Right cardiac atrium (tissue), 5 donors: ENCODE measurements around the gene NUDT3. TPM values are rescaled to one million over a fixed set of nuclear protein-coding genes. Genes with fewer than 3 reads are reported as not detected.
A peak's percentile ranks its signal among the peaks of the same experiment; 100 is the strongest.

Source experiments
- ATAC-seq, 2 donors: fragments of 200-7000 bp; cut with Tn5 transposase; one replicate each; pipeline versions ENCODE4 v1.8.0 to v1.9.1; 2020; ENCODE audit warnings: moderate library complexity in 2 of 2, mild to moderate bottlenecking in 1 of 2
- DNase-seq, 3 donors: peaks; one replicate each; pipeline ENCODE4 v3.0.0-alpha.2; 2020
- H3K27ac ChIP-seq: one replicate; pipeline ENCODE4 v1.5.1; 2013; ENCODE audit warnings: mild to moderate bottlenecking, low read length, control low read depth, moderate library complexity
- H3K27me3 ChIP-seq: one replicate; pipeline ENCODE4 v1.6.1; 2013; ENCODE audit not compliant: control insufficient read depth, insufficient read depth
- H3K4me1 ChIP-seq: one replicate; pipeline ENCODE4 v1.6.1; 2013; ENCODE audit warnings: low read length; ENCODE audit not compliant: control insufficient read depth, insufficient read depth
- H3K4me3 ChIP-seq: one replicate; pipeline ENCODE4 v1.5.1; 2013; ENCODE audit warnings: low read length, control low read depth
- H3K9me3 ChIP-seq: one replicate; pipeline ENCODE4 v1.6.1; 2013; ENCODE audit warnings: low read length; ENCODE audit not compliant: control insufficient read depth
- WGBS: extraction: QIAGEN DNeasy Blood & Tissue Kit; methylation state at CpG from one replicate; pipeline ENCODE4 v1.1.7; 2013; 5-methylcytosine and 5-hydroxymethylcytosine counted together
- intact Hi-C, 4 donors: fragments of 100-400 bp; cut with DNase I; formaldehyde crosslinking; loops; one replicate each; pipeline versions ENCODE4 v1.11.0 to v1.14.0; 2022 to 2023
- polyA plus RNA-seq: library from polyadenylated mRNA; stranded (reverse); fragments of 200-250 nt; gene quantifications from one replicate; pipeline ENCODE4 v1.2.3, GENCODE V29; 2013
- total RNA-seq, 4 donors: library from RNA; stranded (reverse); fragmentation: NEBNext Ultra II Directional; extraction: Animal tissue kit (Norgen Biotek cat#: 25700); gene quantifications; one replicate each; pipeline ENCODE4 v1.2.1, GENCODE V29; 2021
- donor health status: healthy with polysubstance abuse.
- donor health status: DM: no; HTN: yes; CAD: no.
- donor health status: DM: no; HTN: no; CAD: no.
- donor health status: DM: no; HTN: yes; CAD: no; lungs with severe emphysema.
- donor health status: DM: yes; HTN: yes; CAD: no.

The NUDT3 gene
- total and polyA plus RNA-seq, 5 donors = 22.0 to 67.1 (median 51.5) TPM

DNA sequence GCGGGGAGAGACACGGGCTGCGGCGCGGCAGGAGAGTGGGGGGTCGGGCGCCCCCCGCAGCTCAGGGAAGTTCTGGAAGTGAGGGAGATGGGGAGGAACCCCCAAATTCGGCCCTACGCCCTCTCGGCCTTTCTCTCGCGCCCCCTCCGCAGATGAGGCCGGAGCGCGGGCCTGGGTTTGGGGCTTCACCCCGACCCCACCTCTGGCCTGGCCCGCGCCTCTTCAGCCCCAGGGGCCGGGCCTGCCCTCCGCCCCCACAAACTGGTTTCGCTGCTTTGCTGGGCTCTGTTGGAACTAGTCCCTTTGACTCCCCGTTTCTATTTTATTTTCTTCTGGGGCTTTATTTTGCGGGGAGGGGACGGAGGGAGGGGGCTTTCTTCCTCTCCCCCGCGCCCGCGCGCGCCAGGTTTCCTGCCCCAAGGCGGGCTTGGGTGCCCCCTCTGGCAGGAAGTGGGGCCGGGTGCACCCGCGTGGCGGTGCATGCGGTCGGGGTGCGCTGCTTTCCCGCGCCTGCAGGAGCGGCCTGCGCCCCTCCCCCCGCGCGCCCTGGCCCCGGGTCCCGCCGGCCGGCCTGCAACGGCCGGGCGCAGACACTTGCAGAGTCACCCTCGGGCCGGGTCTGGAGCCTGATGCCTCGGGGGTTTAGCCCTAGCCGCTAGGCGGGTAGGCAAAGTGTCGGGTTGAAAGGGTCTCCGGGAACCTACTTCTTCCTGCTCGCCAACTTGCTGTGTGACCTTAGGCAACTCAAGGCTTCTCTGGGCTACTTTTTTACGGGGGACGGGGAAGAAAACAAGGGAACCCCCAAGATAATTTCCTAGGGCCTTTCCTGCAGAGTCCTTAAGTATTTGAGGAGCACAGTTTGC lies 154.5 kb downstream of the NUDT3 start:
- H3K27ac ChIP-seq = no peak overlapping the region
- peak; percentile 45 to 79 (median 75) for DNase-seq
- H3K4me3 ChIP-seq = peak overlapping the region; percentile 94
- no peaks in the 10 kb centered on the region for H3K9me3 ChIP-seq
- WGBS = 10% methylated on average over 64 of the region's 64 CpGs
- no peaks in the 10 kb centered on the region for H3K27me3 ChIP-seq
- ATAC-seq = no peak
- intact Hi-C loops = loop anchor here in 1 of 4 donors (5.0 kb wide), 1 partner anchor 41 kb away; no protein-coding TSS in a partner anchor
- peaks cover 2% of the 10 kb centered on the region for H3K4me1 ChIP-seq

GRCh38 chr6:34237316-34237721 lies 155.2 kb downstream of the NUDT3 start:
- 1% methylated on average over 78 of the region's 78 CpGs for WGBS
- H3K4me3 ChIP-seq = peak overlapping the region; percentile 94
- intact Hi-C loops = loop anchor here in 1 of 4 donors (5.0 kb wide), 1 partner anchor 40 kb away; no protein-coding TSS in a partner anchor
- H3K27me3 ChIP-seq = no peaks in the 10 kb centered on the region
- no peaks in the 10 kb centered on the region for H3K9me3 ChIP-seq
- ATAC-seq (no peak), DNase-seq (no peak)
- H3K4me1 ChIP-seq = peaks cover 2% of the 10 kb centered on the region
- peak overlapping the region; percentile 69 for H3K27ac ChIP-seq

DNA sequence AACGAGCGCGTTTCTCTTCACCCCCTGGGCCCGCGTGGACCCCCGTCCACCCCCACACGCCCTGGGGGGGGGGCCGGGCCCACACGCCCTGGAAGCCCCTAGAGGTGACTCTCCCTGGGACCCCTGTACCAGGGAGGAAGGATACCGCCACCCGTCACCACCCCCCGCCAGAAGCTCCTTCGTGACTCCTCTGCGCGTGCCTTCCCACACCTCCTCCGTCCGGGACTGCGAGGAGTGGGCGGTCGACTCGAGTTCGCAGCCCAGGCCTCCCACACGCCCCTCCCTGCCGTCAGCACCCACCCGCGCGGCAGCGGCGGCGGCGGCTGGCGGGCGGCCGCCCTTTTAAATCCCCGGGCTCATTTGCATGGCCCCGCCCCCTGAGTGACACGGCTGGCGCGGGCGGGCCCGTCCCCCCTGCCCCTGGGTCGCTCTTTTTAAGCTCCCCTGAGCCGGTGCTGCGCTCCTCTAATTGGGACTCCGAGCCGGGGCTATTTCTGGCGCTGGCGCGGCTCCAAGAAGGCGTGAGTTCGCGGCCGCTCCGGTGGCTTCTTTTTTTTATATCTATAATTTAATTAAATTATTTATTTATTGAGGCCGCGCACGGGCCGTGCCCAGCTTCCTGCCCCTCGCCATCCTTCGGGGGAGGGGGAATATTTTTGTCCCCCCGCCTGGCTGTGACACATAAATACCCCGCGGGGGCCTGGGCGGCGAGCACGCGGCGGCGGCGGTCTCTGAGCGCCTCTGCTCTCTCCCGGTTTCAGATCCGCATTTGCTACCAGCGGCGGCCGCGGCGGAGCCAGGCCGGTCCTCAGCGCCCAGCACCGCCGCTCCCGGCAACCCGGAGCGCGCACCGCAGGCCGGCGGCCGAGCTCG lies 155.8 kb downstream of the NUDT3 start, which contains the start of gene HMGA1:
HMGA1 (plus strand) TSS at position 431 of the 873 bp plus-strand sequence. CDS start 3,908 bp downstream, outside the sequence.
- Histone ChIP-seq H3K27me3 (no peaks in the 10 kb centered on the region), H3K27ac (peak within 1 kb of the TSS; percentile 74), H3K9me3 (no peaks in the 10 kb centered on the region), H3K4me3 (peak within 1 kb of the TSS; percentile 94), H3K4me1 (peaks cover 2% of the 10 kb centered on the region)
- peak; percentile 89 to 95 (median 94) for DNase-seq
- intact Hi-C loops = loop anchor here in 1 of 4 donors (5.0 kb wide), 1 partner anchor 39 kb away; no protein-coding TSS in a partner anchor
- peak; percentile 92 for ATAC-seq
- WGBS = 2% methylated on average over 91 of the region's 91 CpGs

DNA sequence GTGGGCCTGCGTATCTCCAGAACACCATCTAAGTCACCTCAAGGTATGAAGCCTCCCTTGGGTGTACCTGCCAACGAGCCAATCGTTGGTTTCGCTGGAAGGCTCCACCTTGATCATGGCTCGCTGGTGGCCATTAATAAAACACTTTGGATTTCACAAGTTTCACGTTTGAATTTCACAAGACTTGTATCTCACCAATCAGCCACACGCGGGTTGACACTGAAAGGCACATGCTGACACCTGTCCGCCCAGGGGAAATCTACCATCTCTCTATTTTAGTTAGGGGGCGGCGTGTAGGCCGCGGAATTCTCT lies 156.4 kb downstream of the NUDT3 start:
- H3K27ac ChIP-seq = peak overlapping the region; percentile 74
- 36% methylated on average over 13 of the region's 13 CpGs for WGBS
- H3K9me3 ChIP-seq = no peaks in the 10 kb centered on the region
- no peak for ATAC-seq
- H3K4me3 ChIP-seq = peak overlapping the region; percentile 94
- intact Hi-C loops = loop anchor here in 1 of 4 donors (5.0 kb wide), 1 partner anchor 39 kb away; no protein-coding TSS in a partner anchor
- no peak for DNase-seq
- peaks cover 2% of the 10 kb centered on the region for H3K4me1 ChIP-seq
- no peaks in the 10 kb centered on the region for H3K27me3 ChIP-seq

DNA sequence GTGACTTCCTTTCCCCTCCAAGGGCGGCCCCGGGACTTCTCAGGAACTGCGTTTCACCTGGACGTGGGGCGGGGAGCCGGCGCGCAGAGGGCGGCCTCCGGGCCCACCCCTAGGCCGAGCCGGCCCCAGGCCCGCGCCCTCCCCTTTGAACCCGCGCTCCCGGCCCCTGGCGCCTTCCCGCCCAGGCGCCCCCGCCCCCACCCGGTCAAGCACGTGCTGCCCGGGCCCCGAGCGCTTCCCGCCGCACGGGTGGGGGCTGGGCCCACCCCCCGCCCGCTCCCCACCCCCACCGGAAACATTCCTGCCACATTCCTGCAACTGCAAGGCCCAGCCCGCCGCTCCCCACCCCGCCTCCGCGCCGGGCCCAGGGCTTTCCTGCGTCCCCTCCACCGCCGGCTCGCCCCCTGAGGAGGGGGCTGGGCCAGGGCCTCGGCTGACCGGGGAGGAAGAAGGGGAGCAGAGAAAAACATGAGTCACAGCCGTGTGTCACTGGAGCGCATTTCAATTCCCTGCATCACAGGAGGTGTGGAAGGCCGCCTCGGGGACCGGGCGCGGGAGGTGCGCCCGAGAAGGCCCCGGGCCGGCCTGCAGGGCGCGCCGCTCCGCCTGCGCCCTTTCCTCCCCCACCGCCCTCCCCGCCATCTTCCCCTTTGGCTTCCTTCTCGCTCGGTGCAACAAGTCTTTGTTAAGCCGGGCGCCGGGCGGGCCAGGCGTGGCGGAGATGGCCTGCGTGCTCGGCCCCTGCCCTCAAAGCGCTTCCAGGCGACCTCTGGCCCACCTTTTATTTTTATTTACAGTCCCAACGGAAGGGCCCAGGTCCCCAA lies 156.9 kb downstream of the NUDT3 start:
- Histone ChIP-seq H3K4me3 (peak overlapping the region; percentile 94), H3K27ac (peak overlapping the region; percentile 74), H3K9me3 (no peaks in the 10 kb centered on the region), H3K4me1 (peaks cover 2% of the 10 kb centered on the region), H3K27me3 (no peaks in the 10 kb centered on the region)
- DNase-seq (peak; percentile 72 to 85 (median 84)), ATAC-seq (peak; percentile 8 to 66)
- intact Hi-C loops = loop anchor here in 1 of 4 donors (5.0 kb wide), 1 partner anchor 38 kb away; no protein-coding TSS in a partner anchor
- WGBS = 23% methylated on average over 75 of the region's 75 CpGs

DNA sequence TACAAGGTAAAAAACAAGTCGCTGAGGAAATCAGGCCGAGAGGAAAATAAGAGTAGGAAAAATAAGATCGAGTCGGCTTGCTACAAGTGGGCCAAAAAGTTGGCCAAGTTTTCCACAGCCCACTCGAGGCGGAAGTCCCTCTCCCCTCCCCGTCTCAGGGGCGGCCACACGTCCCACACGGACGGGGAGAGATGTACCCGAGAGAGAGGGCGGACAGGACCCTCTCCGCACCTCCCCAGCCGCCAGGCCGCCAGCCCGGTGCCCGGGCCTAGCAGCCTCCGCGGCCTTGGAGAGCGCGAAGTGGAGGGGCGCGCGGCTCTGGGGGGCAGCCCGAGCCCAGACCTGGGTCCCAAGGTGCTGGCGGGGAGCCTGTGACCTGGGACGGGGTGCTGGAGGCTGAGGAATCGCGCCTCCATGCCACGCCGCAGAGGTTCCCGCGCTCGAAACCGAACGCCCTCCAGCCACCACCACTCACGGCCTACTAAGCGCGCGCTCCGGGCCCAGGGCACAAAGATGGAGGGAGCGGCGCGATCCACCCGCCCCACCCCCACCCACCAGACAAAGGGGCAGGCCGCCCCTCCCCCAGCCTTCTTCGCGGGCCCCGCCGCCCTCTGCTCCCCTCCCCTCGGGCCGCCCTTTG lies 157.7 kb downstream of the NUDT3 start:
- no peak overlapping the region for H3K4me3 ChIP-seq
- H3K9me3 ChIP-seq = no peaks in the 10 kb centered on the region
- no peaks in the 10 kb centered on the region for H3K27me3 ChIP-seq
- DNase-seq (peak in 1 of 3 donors; percentile 67), ATAC-seq (no peak)
- intact Hi-C loops = loop anchor here in 2 of 4 donors (5.0 kb wide), 1 partner anchor 37 kb away; no protein-coding TSS in a partner anchor
- 82% methylated on average over 53 of the region's 53 CpGs for WGBS
- H3K4me1 ChIP-seq = peaks cover 2% of the 10 kb centered on the region
- H3K27ac ChIP-seq = no peak overlapping the region

GRCh38 chr6:34233867-34234266 lies 158.6 kb downstream of the NUDT3 start:
- no peak for ATAC-seq
- intact Hi-C loops = loop anchor here in 1 of 4 donors (5.0 kb wide), 1 partner anchor 37 kb away; no protein-coding TSS in a partner anchor
- 85% methylated on average over 7 of the region's 7 CpGs for WGBS
- no peaks in the 10 kb centered on the region for H3K9me3 ChIP-seq
- H3K27me3 ChIP-seq = no peaks in the 10 kb centered on the region
- H3K4me1 ChIP-seq = peaks cover 2% of the 10 kb centered on the region
- no peak for DNase-seq
- H3K27ac ChIP-seq = no peak overlapping the region
- H3K4me3 ChIP-seq = no peak overlapping the region

GRCh38 chr6:34232901-34233300 lies 159.6 kb downstream of the NUDT3 start:
- Histone ChIP-seq H3K4me1 (peaks cover 2% of the 10 kb centered on the region), H3K4me3 (no peak overlapping the region), H3K9me3 (no peaks in the 10 kb centered on the region), H3K27ac (no peak overlapping the region), H3K27me3 (no peaks in the 10 kb centered on the region)
- no peak for DNase-seq
- no peak for ATAC-seq
- intact Hi-C loops = loop anchor here in 1 of 4 donors (5.0 kb wide), 1 partner anchor 36 kb away; no protein-coding TSS in a partner anchor
- WGBS = 73% methylated on average over 5 of the region's 5 CpGs

- H3K27ac ChIP-seq = no peak overlapping the region
- no peak for ATAC-seq
- WGBS = 96% methylated on average over 17 of the region's 17 CpGs
- peaks cover 2% of the 10 kb centered on the region for H3K4me1 ChIP-seq
- no peak overlapping the region for H3K4me3 ChIP-seq
- intact Hi-C loops = loop anchor here in 1 of 4 donors (5.0 kb wide), 1 partner anchor 34 kb away; no protein-coding TSS in a partner anchor
- no peaks in the 10 kb centered on the region for H3K27me3 ChIP-seq
- no peaks in the 10 kb centered on the region for H3K9me3 ChIP-seq
- DNase-seq = no peak
Observed at GRCh38 chr6:34231566-34232336, 160.7 kb downstream of the NUDT3 start.
